Vagina (tissue), 2 donors: Measurements from ENCODE around the gene CTBP2.

ENCODE experiments used
- CTCF ChIP-seq, 3 experiments: fragments of 450-650 bp in 2 of 3; fragments of 200-600 bp in 1 of 3; sonication (generic) in 1 of 3; IDR thresholded peaks; one replicate each; pipeline ENCODE4 v1.5.1; 2017 to 2019; ENCODE audit warnings: antibody characterized with exemption in 3 of 3, mild to moderate bottlenecking in 2 of 3, moderate library complexity in 2 of 3
- POLR2A ChIP-seq, 2 donors: fragments of 450-650 bp; IDR thresholded peaks; one replicate each; pipeline ENCODE4 v1.6.1; 2017; ENCODE audit warnings: antibody characterized with exemption in 2 of 2, mild to moderate bottlenecking in 2 of 2, moderate library complexity in 2 of 2

DNA sequence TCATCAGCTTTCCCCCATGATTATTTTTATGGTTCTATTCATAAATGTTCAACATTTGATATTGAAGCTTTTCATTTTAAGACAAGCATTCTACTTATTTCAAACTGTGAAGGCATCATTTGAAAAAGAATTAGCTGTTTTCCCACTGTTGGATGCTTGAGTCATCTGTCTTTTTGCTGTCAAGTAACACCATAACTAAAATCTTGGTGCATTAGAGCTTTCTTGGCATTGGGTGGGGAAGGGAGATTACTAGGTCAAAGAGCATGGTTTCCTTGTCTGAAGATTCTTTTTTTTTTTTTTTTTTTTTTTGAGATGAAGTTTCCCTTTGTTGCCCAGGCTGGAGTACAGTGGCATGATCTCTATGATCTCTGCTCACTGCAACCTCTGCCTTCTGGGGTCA lies 68.5 kb downstream of the CTBP2 start:
- TF ChIP-seq CTCF (IDR thresholded peaks at IDR 0.05) (no peak), POLR2A (IDR thresholded peaks at IDR 0.05) (no peak)
